ENCODE measurements around the gene NAA40. TPM values are rescaled to one million over a fixed set of nuclear protein-coding genes. Genes with fewer than 3 reads are reported as not detected.

Gene NAA40
- total and polyA plus RNA-seq, 2 of the 13 experiments (the other 11 are each of a cell fraction or from before 2014, with no cell fraction given) = 11.1 to 17.9 TPM

DNA sequence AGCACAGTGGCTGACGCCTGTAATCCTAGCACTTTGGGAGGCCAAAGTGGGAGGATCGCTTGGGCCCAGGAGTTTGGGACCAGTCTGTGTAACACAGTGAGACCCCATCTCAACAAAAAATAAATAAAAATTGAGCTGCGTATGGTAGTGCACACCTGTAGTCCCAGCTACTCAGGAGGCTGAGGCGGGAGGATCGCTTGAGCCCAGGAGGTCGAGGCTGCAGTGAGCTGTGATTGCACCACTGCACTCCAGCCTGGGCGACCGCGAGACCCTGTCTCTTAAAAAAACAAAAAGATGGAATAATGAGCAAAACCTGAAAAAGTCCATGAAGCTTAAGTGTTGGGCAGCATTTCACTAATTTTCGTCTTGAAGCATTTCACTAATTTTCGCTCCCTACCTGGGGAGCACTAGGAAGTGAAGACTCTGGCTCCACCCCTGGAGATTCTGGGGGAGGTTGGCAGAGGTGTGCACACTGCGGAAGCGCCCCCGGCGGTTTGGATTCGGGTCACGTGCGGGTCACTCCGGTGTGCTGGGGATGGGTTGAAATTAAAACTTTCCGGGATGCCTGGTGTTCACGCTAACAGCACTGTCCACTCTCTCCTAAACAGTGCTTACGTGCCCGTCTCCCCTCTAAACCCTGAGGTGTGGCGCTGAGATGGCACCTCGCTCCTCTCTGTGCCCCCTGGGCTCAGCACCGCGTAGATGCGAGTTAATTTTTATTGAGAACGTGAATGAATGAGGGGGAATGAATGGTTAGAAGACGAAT lies 906 bp upstream of the NAA40 start (continued):
- TF ChIP-seq ZNF503 (CRISPR knock-in tag; IDR thresholded peaks at IDR 0.05) (peak; percentile 64; the same call in 1 of the 2 replicates), MAF1 (CRISPR knock-in tag; IDR thresholded peaks at IDR 0.05; ENCODE audit: borderline replicate concordance) (no peak), ZNF143 (CRISPR knock-in tag; IDR thresholded peaks at IDR 0.05) (no peak), TCF12 (IDR thresholded peaks at IDR 0.05) (no peak), TCF12 (CRISPR knock-in tag; IDR thresholded peaks at IDR 0.05) (no peak), U2AF1 (optimal IDR thresholded peaks at IDR 0.05; ENCODE audit: low read depth, low read length) (no peak), MAFF (IDR thresholded peaks at IDR 0.05; ENCODE audit: low read depth, low read length) (no peak), NFYC (CRISPR knock-in tag; IDR thresholded peaks at IDR 0.05) (no peak), CREM (IDR thresholded peaks at IDR 0.05) (no peak), CREM (CRISPR knock-in tag; IDR thresholded peaks at IDR 0.05) (no peak), ZNF766 (CRISPR knock-in tag; IDR thresholded peaks at IDR 0.05; ENCODE audit: borderline replicate concordance) (0 out of 2 replicates have a peak, but pooled peaks have one; percentile 9), EP300 (IDR thresholded peaks at IDR 0.05; ENCODE audit: low read depth in 2 of 2, low read length in 2 of 2) (no peak), EP300 (CRISPR knock-in tag; IDR thresholded peaks at IDR 0.05; ENCODE audit: borderline replicate concordance) (no peak), PREB (CRISPR knock-in tag; IDR thresholded peaks at IDR 0.05) (no peak), TAF1 (CRISPR knock-in tag; IDR thresholded peaks at IDR 0.05) (no peak), ZNF879 (CRISPR knock-in tag; IDR thresholded peaks at IDR 0.05) (no peak), MATR3 (CRISPR knock-in tag; IDR thresholded peaks at IDR 0.05) (no peak), FOSL2 (CRISPR knock-in tag; IDR thresholded peaks at IDR 0.05) (no peak), ZSCAN31 (CRISPR knock-in tag; IDR thresholded peaks at IDR 0.05; ENCODE audit: low read depth) (no peak)
- TF ChIP-seq, protein P1, sequence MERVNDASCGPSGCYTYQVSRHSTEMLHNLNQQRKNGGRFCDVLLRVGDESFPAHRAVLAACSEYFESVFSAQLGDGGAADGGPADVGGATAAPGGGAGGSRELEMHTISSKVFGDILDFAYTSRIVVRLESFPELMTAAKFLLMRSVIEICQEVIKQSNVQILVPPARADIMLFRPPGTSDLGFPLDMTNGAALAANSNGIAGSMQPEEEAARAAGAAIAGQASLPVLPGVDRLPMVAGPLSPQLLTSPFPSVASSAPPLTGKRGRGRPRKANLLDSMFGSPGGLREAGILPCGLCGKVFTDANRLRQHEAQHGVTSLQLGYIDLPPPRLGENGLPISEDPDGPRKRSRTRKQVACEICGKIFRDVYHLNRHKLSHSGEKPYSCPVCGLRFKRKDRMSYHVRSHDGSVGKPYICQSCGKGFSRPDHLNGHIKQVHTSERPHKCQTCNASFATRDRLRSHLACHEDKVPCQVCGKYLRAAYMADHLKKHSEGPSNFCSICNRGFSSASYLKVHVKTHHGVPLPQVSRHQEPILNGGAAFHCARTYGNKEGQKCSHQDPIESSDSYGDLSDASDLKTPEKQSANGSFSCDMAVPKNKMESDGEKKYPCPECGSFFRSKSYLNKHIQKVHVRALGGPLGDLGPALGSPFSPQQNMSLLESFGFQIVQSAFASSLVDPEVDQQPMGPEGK (CRISPR knock-in tag; IDR thresholded peaks at IDR 0.05) = no peak
- TF ChIP-seq, protein P2, sequence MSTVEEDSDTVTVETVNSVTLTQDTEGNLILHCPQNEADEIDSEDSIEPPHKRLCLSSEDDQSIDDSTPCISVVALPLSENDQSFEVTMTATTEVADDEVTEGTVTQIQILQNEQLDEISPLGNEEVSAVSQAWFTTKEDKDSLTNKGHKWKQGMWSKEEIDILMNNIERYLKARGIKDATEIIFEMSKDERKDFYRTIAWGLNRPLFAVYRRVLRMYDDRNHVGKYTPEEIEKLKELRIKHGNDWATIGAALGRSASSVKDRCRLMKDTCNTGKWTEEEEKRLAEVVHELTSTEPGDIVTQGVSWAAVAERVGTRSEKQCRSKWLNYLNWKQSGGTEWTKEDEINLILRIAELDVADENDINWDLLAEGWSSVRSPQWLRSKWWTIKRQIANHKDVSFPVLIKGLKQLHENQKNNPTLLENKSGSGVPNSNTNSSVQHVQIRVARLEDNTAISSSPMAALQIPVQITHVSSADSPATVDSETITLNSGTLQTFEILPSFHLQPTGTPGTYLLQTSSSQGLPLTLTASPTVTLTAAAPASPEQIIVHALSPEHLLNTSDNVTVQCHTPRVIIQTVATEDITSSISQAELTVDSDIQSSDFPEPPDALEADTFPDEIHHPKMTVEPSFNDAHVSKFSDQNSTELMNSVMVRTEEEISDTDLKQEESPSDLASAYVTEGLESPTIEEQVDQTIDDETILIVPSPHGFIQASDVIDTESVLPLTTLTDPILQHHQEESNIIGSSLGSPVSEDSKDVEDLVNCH (CRISPR knock-in tag; IDR thresholded peaks at IDR 0.05) = no peak
- TF ChIP-seq, protein P3, sequence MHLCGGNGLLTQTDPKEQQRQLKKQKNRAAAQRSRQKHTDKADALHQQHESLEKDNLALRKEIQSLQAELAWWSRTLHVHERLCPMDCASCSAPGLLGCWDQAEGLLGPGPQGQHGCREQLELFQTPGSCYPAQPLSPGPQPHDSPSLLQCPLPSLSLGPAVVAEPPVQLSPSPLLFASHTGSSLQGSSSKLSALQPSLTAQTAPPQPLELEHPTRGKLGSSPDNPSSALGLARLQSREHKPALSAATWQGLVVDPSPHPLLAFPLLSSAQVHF (CRISPR knock-in tag; IDR thresholded peaks at IDR 0.05) = no peak
